ENCODE data around the gene C21orf58.

C21orf58 gene

GRCh38 chr21:46347791-46348381 is 24.2 kb upstream of the C21orf58 start:
- WGBS (ENCODE audit: insufficient coverage) = 98% methylated on average over 6 of the region's 12 CpGs

DNA sequence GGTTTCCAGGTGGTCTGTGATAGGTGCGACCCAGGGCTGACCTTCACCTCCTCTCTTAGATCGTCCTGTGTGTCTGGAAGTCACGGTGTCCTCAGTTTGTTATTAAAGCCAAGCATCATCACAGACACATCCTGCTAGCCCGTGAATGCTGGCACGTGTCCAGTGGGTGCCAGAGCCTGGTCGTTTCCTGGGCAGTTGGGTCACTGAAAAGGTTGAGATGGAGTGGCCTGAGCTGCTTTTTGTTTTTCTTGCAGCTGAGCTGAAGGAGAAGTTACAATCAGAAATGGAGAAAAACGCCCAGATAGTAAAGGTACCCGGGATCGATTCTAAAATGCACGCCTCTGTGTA is 23.5 kb upstream of the C21orf58 start:
- Histone ChIP-seq H3K36me3 (ENCODE audit: control insufficient read depth in 4 of 4, insufficient read depth in 4 of 4, low read length in 3 of 4) (peaks cover 12 to 73% (median 56%) of the 10 kb centered on the region in 4 experiments), H3K4me1 (ENCODE audit: control extremely low read depth in 1 of 4, control insufficient read depth in 4 of 4, insufficient read depth in 4 of 4, low read length in 3 of 4) (no peaks in the 10 kb centered on the region), H3K27me3 (replicated peaks in 2 of 5; ENCODE audit: control insufficient read depth in 4 of 5, insufficient read depth in 5 of 5, low read length in 4 of 5) (no peaks in the 10 kb centered on the region), H3K4me3 (ENCODE audit: control insufficient read depth in 1 of 7, extremely low read depth in 1 of 7, insufficient read depth in 4 of 7, low read depth in 2 of 7, low read length in 6 of 7) (no peak overlapping the region), H3K9me3 (ENCODE audit: control extremely low read depth in 1 of 5, control insufficient read depth in 4 of 5, insufficient read depth in 2 of 5, low read depth in 1 of 5, low read length in 4 of 5) (no peaks in the 10 kb centered on the region), H3K27ac (ENCODE audit: insufficient read depth in 1 of 2, low read depth in 1 of 2, low read length in 2 of 2, poor library complexity in 1 of 2, severe bottlenecking in 2 of 2) (no peak overlapping the region)
- WGBS (ENCODE audit: insufficient coverage) = 94% methylated on average over 9 of the region's 10 CpGs
- ChIA-PET POLR2A (no interaction called here), CTCF (interaction anchor here (0.9 kb wide), 1 partner anchor 22 kb away, joined by 3 read pairs; no protein-coding TSS in a partner anchor)
- no peak for DNase-seq

More at GRCh38 chr21:46347791-46348381, 24.2 kb upstream of the C21orf58 start:
- Histone ChIP-seq H3K4me1 (ENCODE audit: control extremely low read depth in 1 of 4, control insufficient read depth in 4 of 4, insufficient read depth in 4 of 4, low read length in 3 of 4) (no peaks in the 10 kb centered on the region), H3K27me3 (replicated peaks in 2 of 5; ENCODE audit: control insufficient read depth in 4 of 5, insufficient read depth in 5 of 5, low read length in 4 of 5) (no peaks in the 10 kb centered on the region), H3K27ac (ENCODE audit: insufficient read depth in 1 of 2, low read depth in 1 of 2, low read length in 2 of 2, poor library complexity in 1 of 2, severe bottlenecking in 2 of 2) (no peak overlapping the region), H3K9me3 (ENCODE audit: control extremely low read depth in 1 of 5, control insufficient read depth in 4 of 5, insufficient read depth in 2 of 5, low read depth in 1 of 5, low read length in 4 of 5) (no peaks in the 10 kb centered on the region), H3K36me3 (ENCODE audit: control insufficient read depth in 4 of 4, insufficient read depth in 4 of 4, low read length in 3 of 4) (peaks cover 12 to 80% (median 61%) of the 10 kb centered on the region in 4 experiments), H3K4me3 (ENCODE audit: control insufficient read depth in 1 of 7, extremely low read depth in 1 of 7, insufficient read depth in 4 of 7, low read depth in 2 of 7, low read length in 6 of 7) (no peak overlapping the region)
- no peak for DNase-seq
- ChIA-PET CTCF (no interaction called here), POLR2A (no interaction called here)

DNA sequence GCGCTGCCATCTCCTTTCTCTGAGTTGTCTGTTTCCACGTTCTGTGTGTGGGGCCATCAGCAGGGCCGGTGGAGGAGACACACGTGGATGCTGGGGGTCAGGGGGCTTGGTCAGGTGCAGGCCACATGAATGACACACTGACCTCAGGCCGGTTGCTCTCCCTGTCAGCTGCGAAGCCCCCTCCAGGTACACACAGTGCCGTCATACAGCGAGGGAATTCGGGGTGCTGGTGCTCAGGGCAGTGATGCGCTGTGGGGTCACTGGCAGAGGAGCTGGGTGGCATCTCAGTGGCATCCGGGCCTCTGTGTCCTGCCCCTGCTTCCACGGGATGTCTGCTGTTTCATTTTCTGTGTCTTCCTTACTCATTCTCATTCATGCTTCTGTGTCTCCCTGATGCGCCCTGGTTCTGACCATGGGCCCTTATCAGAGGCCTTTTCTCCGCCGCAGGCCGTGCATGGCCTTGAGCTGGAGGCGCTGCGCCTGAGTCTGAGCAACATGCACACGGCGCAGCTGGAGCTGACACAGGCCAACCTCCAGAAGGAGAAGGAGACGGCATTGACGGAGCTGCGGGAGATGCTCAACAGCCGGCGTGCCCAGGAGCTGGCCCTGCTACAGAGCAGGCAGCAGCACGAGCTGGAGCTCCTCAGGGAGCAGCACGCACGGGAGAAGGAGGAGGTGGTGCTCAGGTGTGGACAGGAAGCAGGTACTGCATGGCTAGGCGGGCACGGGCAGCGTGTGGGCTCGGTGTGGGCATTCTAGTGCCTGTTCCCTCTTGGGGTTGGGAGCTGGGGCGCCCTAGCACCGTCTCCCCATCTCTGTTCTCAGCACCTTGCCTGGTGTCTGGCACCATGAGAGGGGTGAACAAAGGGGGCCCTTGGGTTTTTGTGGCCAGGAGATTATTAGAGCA is 22.9 kb upstream of the C21orf58 start:
- WGBS (ENCODE audit: insufficient coverage) = 97% methylated on average over 27 of the region's 34 CpGs
- Histone ChIP-seq H3K4me1 (ENCODE audit: control extremely low read depth in 1 of 4, control insufficient read depth in 4 of 4, insufficient read depth in 4 of 4, low read length in 3 of 4) (no peaks in the 10 kb centered on the region), H3K4me3 (ENCODE audit: control insufficient read depth in 1 of 7, extremely low read depth in 1 of 7, insufficient read depth in 4 of 7, low read depth in 2 of 7, low read length in 6 of 7) (no peak overlapping the region), H3K27me3 (replicated peaks in 2 of 5; ENCODE audit: control insufficient read depth in 4 of 5, insufficient read depth in 5 of 5, low read length in 4 of 5) (no peaks in the 10 kb centered on the region), H3K27ac (ENCODE audit: insufficient read depth in 1 of 2, low read depth in 1 of 2, low read length in 2 of 2, poor library complexity in 1 of 2, severe bottlenecking in 2 of 2) (no peak overlapping the region), H3K36me3 (ENCODE audit: control insufficient read depth in 4 of 4, insufficient read depth in 4 of 4, low read length in 3 of 4) (peaks cover 12 to 69% (median 53%) of the 10 kb centered on the region in 4 experiments), H3K9me3 (ENCODE audit: control extremely low read depth in 1 of 5, control insufficient read depth in 4 of 5, insufficient read depth in 2 of 5, low read depth in 1 of 5, low read length in 4 of 5) (no peaks in the 10 kb centered on the region)
- ChIA-PET POLR2A (no interaction called here), CTCF (interaction anchor here (0.9 kb wide), 1 partner anchor 22 kb away, joined by 3 read pairs; no protein-coding TSS in a partner anchor)
- DNase-seq = no peak

DNA sequence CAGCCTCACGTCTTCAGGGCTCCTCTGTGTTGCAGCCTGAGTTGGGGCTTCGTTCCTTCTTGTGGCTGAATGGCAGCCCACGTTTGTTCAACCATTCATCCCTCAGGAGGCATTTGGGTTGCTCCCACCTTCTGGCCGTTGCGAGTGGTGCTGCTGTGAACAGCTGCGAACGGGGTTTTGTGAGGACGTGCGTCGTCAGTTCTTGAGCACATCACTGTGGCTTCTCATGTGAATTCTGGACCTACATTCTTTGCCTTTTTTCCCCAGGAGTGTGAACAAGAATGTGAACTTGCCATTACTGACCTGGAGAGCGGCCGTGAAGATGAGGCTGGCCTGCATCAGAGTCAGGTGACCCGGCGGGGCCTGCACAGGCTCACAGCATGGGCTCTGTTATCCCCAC is 22.2 kb upstream of the C21orf58 start:
- CTCF ChIA-PET = no interaction called here
- WGBS (ENCODE audit: insufficient coverage) = 99% methylated on average over 14 of the region's 14 CpGs
- H3K27ac ChIP-seq (ENCODE audit: insufficient read depth in 1 of 2, low read depth in 1 of 2, low read length in 2 of 2, poor library complexity in 1 of 2, severe bottlenecking in 2 of 2) = no peak overlapping the region
- H3K9me3 ChIP-seq (ENCODE audit: control extremely low read depth in 1 of 5, control insufficient read depth in 4 of 5, insufficient read depth in 2 of 5, low read depth in 1 of 5, low read length in 4 of 5) = no peaks in the 10 kb centered on the region
- POLR2A ChIA-PET = no interaction called here
- H3K4me3 ChIP-seq (ENCODE audit: control insufficient read depth in 1 of 7, extremely low read depth in 1 of 7, insufficient read depth in 4 of 7, low read depth in 2 of 7, low read length in 6 of 7) = no peak overlapping the region
- H3K36me3 ChIP-seq (ENCODE audit: control insufficient read depth in 4 of 4, insufficient read depth in 4 of 4, low read length in 3 of 4) = peaks cover 12 to 67% (median 48%) of the 10 kb centered on the region in 4 experiments
- H3K27me3 ChIP-seq (replicated peaks in 2 of 5; ENCODE audit: control insufficient read depth in 4 of 5, insufficient read depth in 5 of 5, low read length in 4 of 5) = no peaks in the 10 kb centered on the region
- no peaks in the 10 kb centered on the region for H3K4me1 ChIP-seq (ENCODE audit: control extremely low read depth in 1 of 4, control insufficient read depth in 4 of 4, insufficient read depth in 4 of 4, low read length in 3 of 4)
- DNase-seq = no peak

DNA sequence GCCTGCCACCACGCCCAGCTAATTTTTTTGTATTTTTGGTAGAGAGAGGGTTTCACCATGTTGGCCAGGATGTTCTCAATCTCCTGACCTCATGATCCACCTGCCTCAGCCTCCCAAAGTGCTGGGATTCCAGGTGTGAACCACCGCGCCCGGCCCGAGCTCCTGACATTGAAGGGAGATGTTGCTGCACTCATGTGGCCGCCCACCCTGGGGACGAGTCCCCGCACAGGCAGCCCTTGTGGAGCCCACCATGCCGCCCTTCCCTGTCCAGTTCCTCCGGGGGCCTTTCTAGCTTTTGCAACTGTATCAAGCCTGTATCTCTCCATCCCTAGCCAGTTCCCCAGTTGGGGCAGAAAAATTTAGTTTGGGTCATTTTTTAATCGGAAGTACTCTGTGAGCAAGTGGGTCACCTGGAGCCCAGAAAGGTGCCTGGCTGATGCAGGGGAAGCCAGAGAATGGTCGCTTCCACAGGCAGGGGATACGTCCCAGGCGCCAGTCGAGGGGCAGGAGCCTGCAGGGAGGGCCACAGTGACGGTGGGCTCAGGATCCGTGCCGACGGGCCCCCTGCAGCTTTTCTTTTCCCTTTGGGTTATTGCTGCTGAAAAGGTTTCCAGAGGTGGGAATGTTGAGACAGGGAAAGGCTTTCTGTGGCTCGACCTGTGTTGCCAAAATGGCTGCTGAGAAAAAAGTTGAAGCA is 20.7 kb upstream of the C21orf58 start:
- POLR2A ChIA-PET = no interaction called here
- Histone ChIP-seq H3K27me3 (replicated peaks in 2 of 5; ENCODE audit: control insufficient read depth in 4 of 5, insufficient read depth in 5 of 5, low read length in 4 of 5) (no peaks in the 10 kb centered on the region), H3K36me3 (ENCODE audit: control insufficient read depth in 4 of 4, insufficient read depth in 4 of 4, low read length in 3 of 4) (peaks cover 18 to 64% (median 48%) of the 10 kb centered on the region in 4 experiments), H3K27ac (ENCODE audit: insufficient read depth in 1 of 2, low read depth in 1 of 2, low read length in 2 of 2, poor library complexity in 1 of 2, severe bottlenecking in 2 of 2) (no peak overlapping the region), H3K4me3 (ENCODE audit: control insufficient read depth in 1 of 7, extremely low read depth in 1 of 7, insufficient read depth in 4 of 7, low read depth in 2 of 7, low read length in 6 of 7) (no peak overlapping the region), H3K4me1 (ENCODE audit: control extremely low read depth in 1 of 4, control insufficient read depth in 4 of 4, insufficient read depth in 4 of 4, low read length in 3 of 4) (no peaks in the 10 kb centered on the region), H3K9me3 (ENCODE audit: control extremely low read depth in 1 of 5, control insufficient read depth in 4 of 5, insufficient read depth in 2 of 5, low read depth in 1 of 5, low read length in 4 of 5) (no peaks in the 10 kb centered on the region)
- DNase-seq = no peak
- 97% methylated on average over 15 of the region's 20 CpGs for WGBS (ENCODE audit: insufficient coverage)
- CTCF ChIA-PET = interaction anchor here (0.6 kb wide), 1 partner anchor 29 kb away, joined by 3 read pairs; no protein-coding TSS in a partner anchor

DNA sequence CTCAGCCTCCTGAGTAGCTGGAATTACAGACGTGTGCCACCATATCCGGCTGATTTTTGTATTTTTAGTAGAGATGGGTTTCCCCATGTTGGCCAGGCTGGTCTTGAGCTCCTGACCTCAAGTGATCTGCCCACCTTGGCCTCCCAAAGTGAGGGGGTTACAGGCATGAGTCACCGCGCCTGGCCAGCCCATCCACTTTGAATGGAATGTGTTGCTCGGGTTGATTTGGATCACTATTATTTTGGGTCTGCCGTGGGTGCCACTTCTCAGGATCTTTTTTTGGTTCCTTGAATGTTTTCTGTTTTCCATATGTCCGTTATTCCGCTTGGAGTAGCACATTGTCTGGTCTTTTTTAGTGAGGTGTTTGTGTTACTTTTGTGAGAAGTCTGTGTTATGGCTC is 17.3 kb upstream of the C21orf58 start:
- Histone ChIP-seq H3K9me3 (ENCODE audit: control extremely low read depth in 1 of 5, control insufficient read depth in 4 of 5, insufficient read depth in 2 of 5, low read depth in 1 of 5, low read length in 4 of 5) (no peaks in the 10 kb centered on the region), H3K27ac (ENCODE audit: insufficient read depth in 1 of 2, low read depth in 1 of 2, low read length in 2 of 2, poor library complexity in 1 of 2, severe bottlenecking in 2 of 2) (no peak overlapping the region), H3K4me1 (ENCODE audit: control extremely low read depth in 1 of 4, control insufficient read depth in 4 of 4, insufficient read depth in 4 of 4, low read length in 3 of 4) (no peaks in the 10 kb centered on the region), H3K4me3 (ENCODE audit: control insufficient read depth in 1 of 7, extremely low read depth in 1 of 7, insufficient read depth in 4 of 7, low read depth in 2 of 7, low read length in 6 of 7) (no peak overlapping the region), H3K36me3 (ENCODE audit: control insufficient read depth in 4 of 4, insufficient read depth in 4 of 4, low read length in 3 of 4) (peaks cover 16 to 61% (median 45%) of the 10 kb centered on the region in 4 experiments), H3K27me3 (replicated peaks in 2 of 5; ENCODE audit: control insufficient read depth in 4 of 5, insufficient read depth in 5 of 5, low read length in 4 of 5) (no peaks in the 10 kb centered on the region)
- ChIA-PET POLR2A (no interaction called here), CTCF (no interaction called here)
- DNase-seq = no peak
- WGBS (ENCODE audit: insufficient coverage) = 95% methylated on average over 4 of the region's 8 CpGs
